ENCODE data around the gene SLC35F3.

DNA sequence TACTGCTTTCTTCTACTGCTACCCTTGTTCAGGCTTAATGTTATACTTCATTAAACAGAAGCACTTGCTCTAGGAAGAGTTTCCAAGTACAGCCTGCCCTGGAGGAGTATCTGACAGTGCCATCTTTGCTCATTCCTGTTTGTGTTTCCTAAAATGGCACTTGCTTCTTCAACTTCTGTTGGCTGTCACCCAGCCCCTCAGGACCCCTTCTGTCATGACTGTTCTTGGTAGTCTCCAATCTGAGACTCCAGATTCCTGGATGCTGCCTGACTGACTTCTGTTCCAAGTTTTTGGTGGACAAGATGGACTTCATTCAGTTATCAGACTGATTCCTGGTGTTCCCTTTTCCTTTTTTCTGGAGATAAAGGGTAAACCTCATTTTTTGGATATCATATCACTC lies 104.1 kb downstream of the SLC35F3 start:
- TF ChIP-seq, protein P1, sequence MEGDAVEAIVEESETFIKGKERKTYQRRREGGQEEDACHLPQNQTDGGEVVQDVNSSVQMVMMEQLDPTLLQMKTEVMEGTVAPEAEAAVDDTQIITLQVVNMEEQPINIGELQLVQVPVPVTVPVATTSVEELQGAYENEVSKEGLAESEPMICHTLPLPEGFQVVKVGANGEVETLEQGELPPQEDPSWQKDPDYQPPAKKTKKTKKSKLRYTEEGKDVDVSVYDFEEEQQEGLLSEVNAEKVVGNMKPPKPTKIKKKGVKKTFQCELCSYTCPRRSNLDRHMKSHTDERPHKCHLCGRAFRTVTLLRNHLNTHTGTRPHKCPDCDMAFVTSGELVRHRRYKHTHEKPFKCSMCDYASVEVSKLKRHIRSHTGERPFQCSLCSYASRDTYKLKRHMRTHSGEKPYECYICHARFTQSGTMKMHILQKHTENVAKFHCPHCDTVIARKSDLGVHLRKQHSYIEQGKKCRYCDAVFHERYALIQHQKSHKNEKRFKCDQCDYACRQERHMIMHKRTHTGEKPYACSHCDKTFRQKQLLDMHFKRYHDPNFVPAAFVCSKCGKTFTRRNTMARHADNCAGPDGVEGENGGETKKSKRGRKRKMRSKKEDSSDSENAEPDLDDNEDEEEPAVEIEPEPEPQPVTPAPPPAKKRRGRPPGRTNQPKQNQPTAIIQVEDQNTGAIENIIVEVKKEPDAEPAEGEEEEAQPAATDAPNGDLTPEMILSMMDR (conservative IDR thresholded peaks at IDR 0.05; ENCODE audit: low read length): no peak
- no peak for TF ChIP-seq EZH2phosphoT487 (IDR thresholded peaks at IDR 0.05; ENCODE audit: borderline replicate concordance, low read depth, low read length)
